Gastrocnemius medialis (tissue), 4 donors: Measurements from ENCODE around the gene MTHFD2L. TPM values are rescaled to one million over a fixed set of nuclear protein-coding genes. Genes with fewer than 3 reads are reported as not detected.
A peak's percentile ranks its signal among the peaks of the same experiment; 100 is the strongest.

Source experiments
- ATAC-seq, 2 donors: fragments of 150-250 bp; one replicate each; pipeline ENCODE4 v1.9.1; 2016
- DNase-seq, 2 donors: peaks; one replicate each; pipeline ENCODE4 v3.0.0-alpha.2; 2019
- H3K27ac ChIP-seq, 4 donors: fragments of 200-600 bp; sonication (generic); 1 replicate in 1 of 4; 2 replicates in 3 of 4; pipeline ENCODE4 v1.5.1; 2016 to 2018; ENCODE audit warnings: mild to moderate bottlenecking in 2 of 4, moderate library complexity in 1 of 4
- H3K27me3 ChIP-seq, 3 donors: fragments of 200-600 bp; sonication (generic) in 2 of 3; 1 replicate in 1 of 3; 2 replicates in 2 of 3; pipeline versions ENCODE4 v1.5.1 to v1.6.0; 2016 to 2019; ENCODE audit warnings: mild to moderate bottlenecking in 1 of 3, moderate library complexity in 1 of 3
- H3K36me3 ChIP-seq, 2 donors: fragments of 200-600 bp; sonication (generic) in 1 of 2; one replicate each; pipeline ENCODE4 v1.5.1; 2017 to 2018
- H3K4me1 ChIP-seq, 2 donors: fragments of 200-600 bp; sonication (generic) in 1 of 2; one replicate each; pipeline ENCODE4 v1.5.1; 2016 to 2017; ENCODE audit warnings: mild to moderate bottlenecking in 2 of 2
- H3K4me3 ChIP-seq, 4 donors: fragments of 200-600 bp; sonication (generic) in 3 of 4; 1 replicate in 1 of 4; 2 replicates in 3 of 4; pipeline ENCODE4 v1.5.1; 2016 to 2019; ENCODE audit warnings: mild to moderate bottlenecking in 2 of 4
- H3K9me3 ChIP-seq, 3 donors: fragments of 200-600 bp; sonication (generic) in 2 of 3; 1 replicate in 1 of 3; 2 replicates in 2 of 3; pipeline ENCODE4 v1.5.1; 2016 to 2019
- CTCF ChIP-seq, 5 experiments: fragments of 450-650 bp in 3 of 5; fragments of 200-600 bp in 2 of 5; sonication (generic) in 2 of 5; IDR thresholded peaks in 4 of 5; conservative IDR thresholded peaks in 1 of 5; 1 replicate in 4 of 5; 2 replicates in 1 of 5; pipeline ENCODE4 v1.5.1; 2016 to 2019; ENCODE audit warnings: antibody characterized with exemption in 5 of 5, mild to moderate bottlenecking in 3 of 5, moderate library complexity in 3 of 5
- POLR2A ChIP-seq, 2 donors: fragments of 450-650 bp; IDR thresholded peaks; one replicate each; pipeline ENCODE4 v1.6.1; 2017; ENCODE audit warnings: antibody characterized with exemption in 2 of 2, mild to moderate bottlenecking in 2 of 2, moderate library complexity in 2 of 2
- in situ Hi-C, 4 donors: fragments of 200-750 bp; cut with MboI; loops; one replicate each; pipeline versions ENCODE4 v1.15.0 to v1.8.0; 2017; ENCODE audit warnings: low sequenced_read_pairs in 4 of 4
- intact Hi-C: fragments of 100-400 bp; cut with DNase I; formaldehyde crosslinking; loops from one replicate; pipeline ENCODE4 v1.15.1; 2023; ENCODE audit warnings: low total_unique reads
- total RNA-seq, 4 donors: library from RNA; depleted of rRNA; stranded (reverse); fragments of >200 nt; gene quantifications; one replicate each; pipeline versions ENCODE4 v1.1.0 to v1.2.3, GENCODE V29; 2016

MTHFD2L gene
- total RNA-seq, 4 donors from 2014 or later = 7.0 to 11.0 (median 7.8) TPM

GRCh38 chr4:74110670-74111069 is 47.2 kb upstream of the MTHFD2L start:
- ATAC-seq = no peak
- intact Hi-C loops = no loop called here

GRCh38 chr4:74111306-74111975 is 46.5 kb upstream of the MTHFD2L start:
- TF ChIP-seq POLR2A (IDR thresholded peaks at IDR 0.05) (no peak), CTCF (IDR thresholded peaks at IDR 0.05 in 4 of 5, conservative IDR thresholded peaks at IDR 0.05 in 1 of 5) (no peak)
- Histone ChIP-seq H3K36me3 (no peaks in the 10 kb centered on the region), H3K27me3 (no peaks in the 10 kb centered on the region), H3K9me3 (no peaks in the 10 kb centered on the region), H3K4me1 (peaks cover 9 to 27% of the 10 kb centered on the region in 2 donors), H3K27ac (peak overlapping the region; percentile 65 to 75 (median 72)), H3K4me3 (no peak overlapping the region)
- intact Hi-C loops (no loop called here), in situ Hi-C loops (no loop called here)
- DNase-seq = no peak
- no peak for ATAC-seq

More at GRCh38 chr4:74110670-74111069, 47.2 kb upstream of the MTHFD2L start:
- peak overlapping the region; percentile 65 to 75 (median 72) for H3K27ac ChIP-seq
- no peak for DNase-seq
- no peaks in the 10 kb centered on the region for H3K9me3 ChIP-seq
- peaks cover 9 to 27% of the 10 kb centered on the region in 2 donors for H3K4me1 ChIP-seq
- H3K4me3 ChIP-seq = no peak overlapping the region
- H3K36me3 ChIP-seq = no peaks in the 10 kb centered on the region
- TF ChIP-seq POLR2A (IDR thresholded peaks at IDR 0.05) (no peak), CTCF (IDR thresholded peaks at IDR 0.05 in 4 of 5, conservative IDR thresholded peaks at IDR 0.05 in 1 of 5) (no peak)
- H3K27me3 ChIP-seq = no peaks in the 10 kb centered on the region
- in situ Hi-C loops = no loop called here

GRCh38 chr4:74111990-74112389 is 45.9 kb upstream of the MTHFD2L start:
- ATAC-seq = peak in 1 of 2 donors; percentile 60
- in situ Hi-C loops = no loop called here

GRCh38 chr4:74112399-74113105 is 45.4 kb upstream of the MTHFD2L start:
- intact Hi-C loops (no loop called here), in situ Hi-C loops (no loop called here)
- DNase-seq (no peak), ATAC-seq (no peak)
- peak overlapping the region; percentile 2 to 75 (median 72) for H3K27ac ChIP-seq
- H3K36me3 ChIP-seq = no peaks in the 10 kb centered on the region
- H3K9me3 ChIP-seq = no peaks in the 10 kb centered on the region
- peaks cover 9 to 31% of the 10 kb centered on the region in 2 donors for H3K4me1 ChIP-seq
- no peaks in the 10 kb centered on the region for H3K27me3 ChIP-seq
- H3K4me3 ChIP-seq = no peak overlapping the region
- no peak for TF ChIP-seq POLR2A (IDR thresholded peaks at IDR 0.05)
- TF ChIP-seq CTCF (IDR thresholded peaks at IDR 0.05 in 4 of 5, conservative IDR thresholded peaks at IDR 0.05 in 1 of 5) = no peak

More at GRCh38 chr4:74111990-74112389, 45.9 kb upstream of the MTHFD2L start:
- Histone ChIP-seq H3K27me3 (no peaks in the 10 kb centered on the region), H3K36me3 (no peaks in the 10 kb centered on the region), H3K4me3 (no peak overlapping the region), H3K9me3 (no peaks in the 10 kb centered on the region), H3K27ac (peak overlapping the region; percentile 65 to 75 (median 72)), H3K4me1 (peaks cover 9 to 31% of the 10 kb centered on the region in 2 donors)
- DNase-seq = peak in 1 of 2 donors; percentile 25
- intact Hi-C loops = no loop called here
- TF ChIP-seq CTCF (IDR thresholded peaks at IDR 0.05 in 4 of 5, conservative IDR thresholded peaks at IDR 0.05 in 1 of 5) (no peak), POLR2A (IDR thresholded peaks at IDR 0.05) (peak in 1 of 2 donors; percentile 31)
